ENCODE measurements around the gene CNTRL.
"Not testable (repeated sequence)": the region's sequence is repeated elsewhere in the genome, so short reads cannot be mapped to it uniquely, and the experiment has no call there.

Gene CNTRL

GRCh38 chr9:121138973-121139372, 64.2 kb downstream of the CNTRL start:
- DNase-seq, result no peak

- DNase-seq, result no peak
Observed at GRCh38 chr9:121140162-121140561, 65.4 kb downstream of the CNTRL start.

- no peak for DNase-seq
Observed at GRCh38 chr9:121141306-121141705, 66.6 kb downstream of the CNTRL start.

DNA sequence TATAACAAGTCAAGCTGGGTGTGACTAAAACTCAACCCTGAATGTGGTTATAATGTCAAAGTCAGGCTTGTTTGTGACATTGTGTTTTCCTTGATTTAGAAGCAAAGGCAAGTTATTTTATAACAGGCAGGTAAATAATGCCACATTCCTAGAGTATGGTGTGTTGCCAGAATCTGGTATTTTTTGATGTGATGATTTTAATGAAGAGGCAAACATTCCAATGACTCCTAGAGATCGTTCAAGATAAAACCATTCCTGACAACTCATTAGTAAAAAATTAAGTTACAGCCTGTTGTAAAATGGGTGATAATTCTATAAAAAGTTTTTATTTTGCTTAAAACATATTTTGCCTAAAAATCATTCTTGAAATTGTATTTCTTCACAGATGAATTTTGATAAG, 67.0 kb downstream of the CNTRL start:
- no peak for DNase-seq

- DNase-seq, result no peak
Observed at GRCh38 chr9:121143771-121144170, 69.0 kb downstream of the CNTRL start.

DNA sequence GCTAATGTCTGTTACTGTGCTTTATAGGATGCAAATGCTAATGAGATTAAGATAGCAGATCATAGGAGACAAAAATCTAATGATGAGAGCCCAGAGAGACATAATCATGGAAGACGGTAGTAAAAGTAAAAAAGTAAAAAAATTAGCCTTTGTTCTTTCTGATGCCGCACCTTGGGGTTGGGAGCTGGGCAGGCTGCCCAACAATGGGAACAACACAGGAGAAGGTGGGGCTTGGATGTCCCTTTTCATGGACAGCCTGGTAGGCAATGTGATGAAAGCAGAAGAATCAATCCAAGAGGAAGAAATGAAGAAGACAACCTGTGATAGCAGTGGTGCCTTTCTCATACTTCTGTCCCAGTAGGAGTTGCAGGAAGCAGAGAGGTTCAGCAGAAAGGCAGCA, 69.7 kb downstream of the CNTRL start:
- DNase-seq, result no peak

- no peak for DNase-seq
Observed at GRCh38 chr9:121150188-121150587, 75.4 kb downstream of the CNTRL start.

DNA sequence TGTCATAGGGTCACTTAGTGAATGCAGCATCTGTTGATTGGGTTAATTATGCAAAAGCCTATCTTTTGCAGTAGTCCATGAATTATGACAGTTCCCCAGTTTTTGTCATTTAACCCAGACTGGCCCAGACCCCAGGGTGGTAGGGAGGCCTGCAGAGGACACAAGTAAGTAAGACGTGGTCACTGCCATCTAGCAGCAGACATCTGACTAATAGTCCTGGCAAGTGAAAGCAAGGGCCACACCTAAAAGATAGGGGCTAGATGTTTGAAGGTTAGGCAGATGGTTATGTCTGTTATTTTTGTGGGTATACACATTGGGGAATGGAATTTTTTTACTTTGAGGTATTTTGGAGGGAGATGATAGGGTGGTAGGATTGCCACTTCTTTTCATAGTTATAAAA, 78.9 kb downstream of the CNTRL start:
- DNase-seq, result no peak

- no peak for DNase-seq
Observed at GRCh38 chr9:121154782-121155181, 80.0 kb downstream of the CNTRL start.

- DNase-seq, result no peak
Observed at GRCh38 chr9:121156263-121156731, 81.5 kb downstream of the CNTRL start.

- DNase-seq, result no peak
Observed at GRCh38 chr9:121157939-121158338, 83.2 kb downstream of the CNTRL start.

- no peak for DNase-seq
Observed at GRCh38 chr9:121160025-121160424, 85.3 kb downstream of the CNTRL start.

DNA sequence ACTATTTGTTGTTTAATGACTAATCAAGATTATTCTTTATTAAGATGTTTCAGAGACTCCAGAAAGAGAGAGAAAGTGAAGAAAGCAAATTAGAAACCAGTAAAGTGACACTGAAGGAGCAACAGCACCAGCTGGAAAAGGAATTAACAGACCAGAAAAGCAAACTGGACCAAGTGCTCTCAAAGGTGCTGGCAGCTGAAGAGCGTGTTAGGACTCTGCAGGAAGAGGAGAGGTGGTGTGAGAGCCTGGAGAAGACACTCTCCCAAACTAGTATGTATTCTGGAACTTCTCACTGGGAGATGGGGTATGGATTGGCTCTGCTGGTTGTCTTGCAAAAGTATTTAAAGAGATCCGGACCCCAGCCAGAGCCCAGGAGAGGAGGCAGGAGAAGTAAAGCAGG, 93.3 kb downstream of the CNTRL start:
- no peak for DNase-seq

DNA sequence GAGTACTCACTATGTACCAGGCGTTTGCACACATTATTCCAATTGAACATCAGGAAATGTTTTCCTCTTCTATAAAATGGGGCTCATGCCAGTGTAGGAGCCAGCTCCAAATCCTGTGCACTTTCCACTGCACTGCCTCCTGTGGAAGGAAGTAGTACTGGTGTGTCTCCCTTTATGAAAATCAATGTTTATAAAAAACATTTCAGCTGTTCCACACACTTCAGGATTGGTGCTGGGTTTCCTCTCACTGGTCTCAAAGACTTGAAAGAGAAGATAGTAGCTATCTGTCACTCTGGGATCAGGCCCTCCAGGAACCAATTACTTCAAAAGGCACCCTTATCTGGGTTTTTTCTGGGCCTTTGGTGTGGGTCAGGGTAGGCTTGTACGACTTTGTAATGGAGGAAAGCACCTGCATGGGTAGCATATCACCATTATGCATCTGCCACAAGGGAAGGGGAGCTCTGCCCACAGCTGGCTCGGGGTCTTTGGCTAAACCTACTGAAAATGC, 94.4 kb downstream of the CNTRL start:
- no peak for DNase-seq

DNA sequence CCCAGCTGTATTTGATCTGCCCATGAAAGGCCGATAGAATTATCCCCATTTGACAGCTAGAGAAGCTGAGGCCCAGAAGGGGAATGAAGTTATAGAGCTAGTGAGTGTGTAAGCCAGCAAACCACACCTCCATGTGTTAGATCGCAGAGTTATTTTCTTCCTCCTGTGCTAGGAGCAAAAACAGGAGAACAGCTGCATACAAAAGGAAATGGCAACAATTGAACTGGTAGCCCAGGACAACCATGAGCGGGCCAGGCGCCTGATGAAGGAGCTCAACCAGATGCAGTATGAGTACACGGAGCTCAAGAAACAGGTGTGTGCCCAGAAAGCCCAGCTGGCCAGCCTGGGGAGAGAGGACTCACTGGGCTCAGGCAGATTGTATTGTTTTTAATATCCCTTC, 96.5 kb downstream of the CNTRL start:
- no peak for DNase-seq

- DNase-seq, result no peak
Observed at GRCh38 chr9:121172726-121173487, 98.2 kb downstream of the CNTRL start.

GRCh38 chr9:121173501-121173900, 98.7 kb downstream of the CNTRL start:
- DNase-seq, result no peak

- no peak for DNase-seq
Observed at GRCh38 chr9:121178676-121179372, 104.1 kb downstream of the CNTRL start.

GRCh38 chr9:121179373-121179721, 104.6 kb downstream of the CNTRL start:
- DNase-seq, result not testable (repeated sequence)

DNA sequence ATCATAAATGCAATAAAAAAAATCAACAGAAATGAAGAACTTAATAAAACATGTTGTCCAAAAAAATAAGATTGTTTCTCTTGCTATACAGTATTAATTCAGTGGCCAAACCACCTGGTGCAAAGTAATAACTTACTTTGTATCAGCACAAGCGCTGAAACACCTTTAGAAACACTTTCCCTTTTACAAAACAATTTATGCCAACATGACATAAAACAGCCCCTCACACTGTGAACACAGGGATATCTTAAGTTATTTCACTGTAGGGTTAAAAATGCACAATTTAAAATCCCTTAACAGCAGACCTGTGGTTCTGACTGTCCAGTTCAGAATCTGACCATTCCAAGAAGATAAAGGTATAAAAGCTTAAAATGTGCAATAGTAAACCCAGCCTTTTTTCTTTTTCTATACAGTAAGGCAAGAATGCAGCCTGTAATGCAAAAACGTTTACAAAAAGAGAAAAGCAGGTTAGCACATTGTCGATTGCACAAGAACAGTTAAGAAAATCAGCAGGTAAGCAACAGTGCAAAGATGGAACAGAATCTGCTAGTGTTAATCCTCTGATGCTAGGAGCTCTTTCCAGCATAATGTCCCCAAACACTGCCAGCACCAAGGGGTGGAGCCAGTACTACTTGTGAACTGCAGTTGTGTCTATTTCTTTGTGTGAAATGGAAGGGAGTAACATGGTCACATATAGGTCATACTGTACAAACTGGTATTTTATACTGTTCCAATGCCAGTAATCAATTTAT, 105.4 kb downstream of the CNTRL start:
- DNase-seq, result no peak

DNA sequence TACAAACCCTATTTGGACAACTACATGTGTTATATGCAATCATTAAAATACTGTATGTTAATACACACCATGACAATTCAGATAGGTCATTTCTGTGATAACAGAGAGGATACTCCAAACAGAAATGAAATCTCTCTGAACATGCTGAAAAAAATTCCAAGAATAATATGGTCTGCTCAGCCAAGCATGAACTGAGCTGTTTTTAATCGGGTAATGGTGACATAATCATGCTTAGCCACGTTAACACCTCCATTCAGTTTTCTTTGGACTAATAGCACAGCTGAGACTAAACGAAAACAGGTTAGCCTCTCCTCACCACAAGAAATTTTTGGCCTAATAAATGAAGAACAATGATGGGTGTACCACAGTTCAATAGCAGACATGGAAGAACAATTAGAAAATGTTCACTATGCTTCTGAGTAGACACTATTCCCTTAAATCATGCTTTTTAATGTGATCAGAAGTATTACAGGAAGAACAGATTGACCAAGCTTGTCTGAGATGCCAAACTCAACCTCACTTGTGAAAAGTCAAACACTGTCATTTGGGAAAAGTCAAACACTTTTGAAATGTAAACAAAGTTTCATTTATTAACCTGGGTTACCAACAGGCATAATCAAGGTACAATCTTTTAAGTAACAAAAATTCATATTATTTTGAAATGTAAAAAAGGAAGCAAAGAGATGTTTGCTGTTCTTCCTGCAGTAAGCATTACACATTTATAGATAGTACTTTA, 107.5 kb downstream of the CNTRL start:
- DNase-seq, result no peak

- DNase-seq, result no peak
Observed at GRCh38 chr9:121182989-121183388, 108.2 kb downstream of the CNTRL start.
